ENCODE measurements around the gene KDM2B. TPM values are rescaled to one million over a fixed set of nuclear protein-coding genes. Genes with fewer than 3 reads are reported as not detected.

The KDM2B gene
- total and polyA plus RNA-seq, 3 donors from 2014 or later, result 30.4 to 59.8 (median 54.9) TPM

- WGBS, 2 donors, result 0 to 2% methylated on average over 19 to 48 of the region's 54 CpGs
- Histone ChIP-seq H3K27ac (peak overlapping the region; percentile 64 to 82), H3K27me3 (no peaks in the 10 kb centered on the region), H3K4me3 (peak overlapping the region; percentile 59 to 78), H3K9me3 (no peaks in the 10 kb centered on the region), H3K36me3 (ENCODE audit: low read depth, missing control alignments) (no peaks in the 10 kb centered on the region), H3K4me1 (peaks cover 38% of the 10 kb centered on the region)
- DNase-seq, result peak; percentile 89
- intact Hi-C loops (cut with DNase I; ENCODE audit: low total_unique reads), result no loop called here
- TF ChIP-seq, protein P1, sequence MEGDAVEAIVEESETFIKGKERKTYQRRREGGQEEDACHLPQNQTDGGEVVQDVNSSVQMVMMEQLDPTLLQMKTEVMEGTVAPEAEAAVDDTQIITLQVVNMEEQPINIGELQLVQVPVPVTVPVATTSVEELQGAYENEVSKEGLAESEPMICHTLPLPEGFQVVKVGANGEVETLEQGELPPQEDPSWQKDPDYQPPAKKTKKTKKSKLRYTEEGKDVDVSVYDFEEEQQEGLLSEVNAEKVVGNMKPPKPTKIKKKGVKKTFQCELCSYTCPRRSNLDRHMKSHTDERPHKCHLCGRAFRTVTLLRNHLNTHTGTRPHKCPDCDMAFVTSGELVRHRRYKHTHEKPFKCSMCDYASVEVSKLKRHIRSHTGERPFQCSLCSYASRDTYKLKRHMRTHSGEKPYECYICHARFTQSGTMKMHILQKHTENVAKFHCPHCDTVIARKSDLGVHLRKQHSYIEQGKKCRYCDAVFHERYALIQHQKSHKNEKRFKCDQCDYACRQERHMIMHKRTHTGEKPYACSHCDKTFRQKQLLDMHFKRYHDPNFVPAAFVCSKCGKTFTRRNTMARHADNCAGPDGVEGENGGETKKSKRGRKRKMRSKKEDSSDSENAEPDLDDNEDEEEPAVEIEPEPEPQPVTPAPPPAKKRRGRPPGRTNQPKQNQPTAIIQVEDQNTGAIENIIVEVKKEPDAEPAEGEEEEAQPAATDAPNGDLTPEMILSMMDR (IDR thresholded peaks at IDR 0.05), result no peak
- TF ChIP-seq POLR2A (IDR thresholded peaks at IDR 0.05), result no peak
Observed at GRCh38 chr12:121579981-121580868, 598 bp downstream of the KDM2B start.

GRCh38 chr12:121579190-121579791, 1.5 kb downstream of the KDM2B start:
- no peaks in the 10 kb centered on the region for H3K9me3 ChIP-seq
- DNase-seq, result peak; percentile 51
- TF ChIP-seq, protein P1 (IDR thresholded peaks at IDR 0.05), result no peak
- no peak for TF ChIP-seq POLR2A (IDR thresholded peaks at IDR 0.05)
- H3K36me3 ChIP-seq (ENCODE audit: low read depth, missing control alignments), result no peaks in the 10 kb centered on the region
- H3K27me3 ChIP-seq, result no peaks in the 10 kb centered on the region
- 0% methylated on average over 3 to 53 of the region's 53 CpGs for WGBS, 2 donors
- H3K4me1 ChIP-seq, result peaks cover 38% of the 10 kb centered on the region
- intact Hi-C loops (cut with DNase I; ENCODE audit: low total_unique reads), result no loop called here
- peak overlapping the region; percentile 64 to 82 for H3K27ac ChIP-seq
- H3K4me3 ChIP-seq, result peak overlapping the region; percentile 59 to 78

DNA sequence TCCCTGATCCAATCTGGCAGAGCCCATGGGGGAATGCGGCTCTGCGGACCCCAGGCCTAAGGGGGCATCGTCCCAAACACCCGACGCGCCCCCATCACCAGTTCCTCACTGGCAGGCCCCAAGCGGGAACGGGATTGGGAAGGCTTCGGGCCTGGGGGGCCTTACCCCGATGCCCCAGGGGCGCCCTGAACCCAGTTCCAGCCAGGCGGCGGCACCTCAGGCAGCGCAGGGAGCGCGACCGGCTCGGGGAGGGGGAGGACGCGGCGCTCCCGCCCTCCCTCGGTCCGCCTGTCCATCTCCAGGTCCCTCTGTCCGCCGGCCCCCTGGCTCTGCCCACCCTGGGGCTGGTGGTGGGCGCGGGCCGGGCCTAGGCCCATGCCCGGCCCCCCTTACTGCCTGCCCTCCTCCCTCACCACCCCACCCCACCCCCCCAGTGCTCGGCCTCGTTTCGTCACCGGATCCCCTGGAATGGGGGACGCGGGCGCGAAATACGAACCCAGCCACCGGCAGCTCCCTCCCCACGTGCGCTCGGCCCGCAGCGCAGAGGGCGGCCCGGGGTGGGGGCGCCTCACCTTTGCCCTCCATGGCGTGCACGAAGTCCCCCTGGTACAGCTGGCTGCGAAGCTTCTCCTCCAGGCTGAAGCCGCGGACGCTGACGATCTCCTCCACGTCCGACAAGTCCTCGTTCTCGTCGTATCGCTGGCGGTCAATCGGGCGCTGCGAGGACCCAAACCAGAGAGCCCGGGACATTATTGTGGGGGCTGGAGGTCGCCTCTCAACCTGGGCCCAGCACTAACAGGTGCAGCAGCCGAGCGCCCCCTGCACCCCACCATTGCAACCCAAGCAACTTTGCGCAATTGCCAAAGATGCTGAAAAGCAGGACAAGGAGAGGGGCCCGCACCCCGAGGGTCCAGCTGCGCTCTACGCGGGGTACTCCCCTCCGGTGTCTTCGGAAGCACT, 2.3 kb downstream of the KDM2B start:
- H3K9me3 ChIP-seq, result no peaks in the 10 kb centered on the region
- no peak for TF ChIP-seq POLR2A (IDR thresholded peaks at IDR 0.05)
- TF ChIP-seq, protein P1 (IDR thresholded peaks at IDR 0.05), result no peak
- peaks cover 38% of the 10 kb centered on the region for H3K4me1 ChIP-seq
- no peak for DNase-seq
- intact Hi-C loops (cut with DNase I; ENCODE audit: low total_unique reads), result no loop called here
- no peaks in the 10 kb centered on the region for H3K27me3 ChIP-seq
- H3K36me3 ChIP-seq (ENCODE audit: low read depth, missing control alignments), result no peaks in the 10 kb centered on the region
- peak overlapping the region; percentile 64 to 82 for H3K27ac ChIP-seq
- WGBS, 2 donors, result 0 to 13% methylated on average over 26 to 54 of the region's 77 CpGs
- H3K4me3 ChIP-seq, result peak overlapping the region; percentile 59 to 78

DNA sequence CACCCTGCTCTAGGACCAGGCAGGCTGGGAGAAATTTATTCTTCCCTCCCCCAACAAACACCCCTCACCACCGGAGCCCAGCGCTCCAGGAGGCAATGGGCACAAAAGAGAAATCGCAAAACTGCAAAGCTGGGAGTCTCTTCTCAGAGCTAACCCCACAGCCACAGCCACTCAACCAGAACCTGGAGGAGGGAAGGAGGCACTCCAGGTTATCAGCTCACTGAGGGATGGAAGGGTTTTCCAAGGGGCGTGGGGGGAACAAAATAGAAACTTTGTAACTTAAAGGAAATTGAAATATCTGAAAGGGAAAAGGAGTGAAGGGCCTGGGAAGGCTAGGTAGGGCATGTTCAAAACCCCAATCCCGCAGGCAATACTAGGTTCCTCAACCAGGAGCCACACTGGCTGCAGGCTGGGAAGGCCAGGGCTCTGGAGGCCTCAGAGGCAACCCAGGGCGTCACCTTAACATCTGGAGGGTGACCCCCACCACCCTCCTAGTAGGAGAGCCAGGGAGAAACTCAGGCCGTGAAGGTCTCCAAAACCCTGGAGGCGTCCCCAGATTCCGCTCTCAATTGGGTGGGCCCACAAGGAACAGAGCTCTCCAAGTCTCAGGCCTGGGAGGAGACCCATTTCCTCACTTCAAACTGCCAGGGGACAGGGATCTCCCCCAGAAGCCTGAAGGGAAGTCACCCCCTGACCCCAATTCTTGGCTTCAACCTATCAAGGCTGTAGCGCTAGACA, 3.2 kb downstream of the KDM2B start:
- Histone ChIP-seq H3K27ac (no peak overlapping the region), H3K4me3 (peak overlapping the region in 1 of 2 donors; percentile 59), H3K9me3 (no peaks in the 10 kb centered on the region), H3K4me1 (peaks cover 34% of the 10 kb centered on the region), H3K36me3 (ENCODE audit: low read depth, missing control alignments) (no peaks in the 10 kb centered on the region), H3K27me3 (no peaks in the 10 kb centered on the region)
- peak; percentile 59 for DNase-seq
- no peak for TF ChIP-seq POLR2A (IDR thresholded peaks at IDR 0.05)
- intact Hi-C loops (cut with DNase I; ENCODE audit: low total_unique reads), result no loop called here
- WGBS, 2 donors, result 59 to 60% methylated on average over 9 to 10 of the region's 10 CpGs
